Activated CD8-positive, alpha-beta memory T cell treated with anti-CD3 and anti-CD28 coated beads, Interleukin-2, amount 50 U/mL, for 24 hours (primary cell): Measurements from ENCODE around the gene MYOF.
"Not testable (repeated sequence)": the region's sequence is repeated elsewhere in the genome, so short reads cannot be mapped to it uniquely, and the experiment has no call there.

Experiments
- DNase-seq: peaks from one replicate; pipeline ENCODE4 v3.0.0-alpha.2; 2020; ENCODE audit errors: extremely low read depth

The MYOF gene

GRCh38 chr10:93476756-93477155 lies 5.4 kb downstream of the MYOF start:
- DNase-seq: no peak

- DNase-seq: no peak
Observed at GRCh38 chr10:93475871-93476270, 6.3 kb downstream of the MYOF start.

DNA sequence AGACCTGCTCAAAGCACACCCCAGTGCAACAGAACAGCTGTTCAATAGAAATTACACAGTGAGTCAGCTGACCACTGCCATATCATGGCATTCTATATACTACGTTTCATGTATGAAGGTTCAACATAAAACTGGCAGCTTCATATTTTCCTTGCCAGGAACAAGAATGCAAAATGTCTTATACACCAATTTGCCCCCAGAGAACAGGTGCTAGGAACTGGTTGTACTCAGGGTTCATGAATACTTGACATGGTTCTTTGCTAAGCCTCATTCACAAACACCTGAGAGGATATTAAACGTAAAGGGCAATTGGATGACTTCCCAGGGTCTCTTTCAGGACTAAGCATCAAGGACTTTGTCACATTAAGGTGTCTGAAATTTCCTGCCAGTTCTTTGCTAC lies 6.9 kb downstream of the MYOF start:
- no peak for DNase-seq

GRCh38 chr10:93473804-93474472 lies 8.2 kb downstream of the MYOF start:
- no peak for DNase-seq

DNA sequence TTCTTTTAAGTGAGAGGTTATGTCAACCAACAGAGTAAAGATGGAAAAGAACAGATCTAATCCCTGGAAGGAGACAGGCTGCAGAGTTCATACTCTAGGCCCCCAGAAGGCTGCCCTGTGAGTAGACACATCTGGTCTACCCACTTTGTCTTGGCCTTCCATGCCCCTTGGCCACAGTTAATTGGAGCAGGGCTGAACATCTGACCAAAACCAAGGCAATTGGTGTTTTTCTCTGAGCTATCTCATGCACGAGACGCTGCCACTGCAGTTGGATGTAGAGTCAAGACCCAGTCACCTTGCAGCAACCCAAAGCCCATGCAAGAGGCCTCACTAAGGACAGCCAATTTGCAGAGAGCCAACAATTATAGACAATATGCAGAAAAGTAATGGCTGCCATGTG lies 9.0 kb downstream of the MYOF start:
- DNase-seq: no peak

DNA sequence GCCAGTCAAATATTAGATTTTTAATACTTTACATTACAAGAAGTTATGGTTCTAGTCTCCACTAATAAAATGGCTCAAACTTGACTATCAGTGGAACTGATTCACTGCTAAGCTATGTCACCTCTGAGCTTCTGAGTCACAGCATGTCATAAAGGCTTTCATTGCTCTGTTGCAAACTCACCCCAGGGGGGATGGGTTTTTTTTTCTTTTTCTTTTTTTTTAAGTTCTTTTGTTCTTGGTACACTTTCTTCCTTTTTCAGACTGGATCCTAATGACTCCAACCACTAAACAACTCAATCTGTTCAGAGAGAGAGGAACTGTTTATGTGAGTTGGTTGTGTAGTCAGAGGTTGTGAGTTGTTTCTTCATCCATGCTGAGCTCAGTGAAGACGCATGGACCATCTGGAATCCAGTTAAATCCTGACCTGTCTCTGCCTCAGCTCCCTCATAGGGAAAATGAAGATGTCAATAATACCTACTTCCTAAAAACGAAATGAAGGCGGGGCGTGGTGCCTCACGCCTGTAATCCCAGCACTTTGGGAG lies 11.0 kb downstream of the MYOF start:
- no peak for DNase-seq

- DNase-seq: no peak
Observed at GRCh38 chr10:93469454-93469853, 12.7 kb downstream of the MYOF start.

GRCh38 chr10:93468461-93469213 lies 13.5 kb downstream of the MYOF start:
- DNase-seq: no peak

GRCh38 chr10:93467635-93468034 lies 14.5 kb downstream of the MYOF start:
- DNase-seq: not testable (repeated sequence)

- no peak for DNase-seq
Observed at GRCh38 chr10:93465806-93466675, 16.1 kb downstream of the MYOF start.

GRCh38 chr10:93464776-93465388 lies 17.3 kb downstream of the MYOF start:
- no peak for DNase-seq

GRCh38 chr10:93463723-93464476 lies 18.2 kb downstream of the MYOF start:
- no peak for DNase-seq

DNA sequence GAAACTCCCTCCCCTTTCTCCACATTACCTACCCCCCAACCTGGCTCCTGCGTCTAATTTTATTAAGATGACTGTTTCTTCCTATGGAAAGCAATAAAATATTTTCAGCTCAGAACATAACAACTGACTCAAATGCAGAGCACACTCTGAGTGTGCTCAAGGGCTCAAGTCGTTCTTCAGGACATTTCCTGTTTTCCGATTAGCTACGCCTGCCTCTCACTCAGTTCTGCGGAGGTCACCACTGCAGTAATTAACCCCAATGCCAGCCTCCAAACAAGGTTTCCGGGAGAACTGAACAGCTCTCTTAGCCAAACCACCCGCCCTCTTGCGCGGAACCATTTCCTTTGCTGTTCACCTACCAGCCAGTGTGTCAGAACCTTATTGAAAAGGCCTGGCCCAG lies 19.3 kb downstream of the MYOF start:
- no peak for DNase-seq

DNA sequence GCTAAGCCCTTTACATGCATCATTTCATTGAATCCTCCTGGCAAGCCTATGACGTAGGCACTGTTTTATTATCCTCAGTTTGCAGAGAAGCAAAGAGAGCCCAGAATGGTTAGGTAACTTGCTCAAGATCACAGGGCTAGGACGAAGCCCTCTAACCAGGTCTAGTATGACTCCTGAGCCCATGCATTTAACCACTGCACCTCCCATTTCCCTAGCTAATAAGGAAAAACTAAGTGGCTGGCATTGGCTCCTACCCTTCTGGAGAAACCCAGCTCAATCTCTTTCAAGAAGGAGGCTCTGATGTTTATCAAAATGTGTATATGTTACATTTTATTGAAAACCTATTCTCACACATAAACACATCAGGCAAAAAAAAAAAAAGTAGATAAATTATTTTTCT lies 19.8 kb downstream of the MYOF start:
- DNase-seq: no peak

DNA sequence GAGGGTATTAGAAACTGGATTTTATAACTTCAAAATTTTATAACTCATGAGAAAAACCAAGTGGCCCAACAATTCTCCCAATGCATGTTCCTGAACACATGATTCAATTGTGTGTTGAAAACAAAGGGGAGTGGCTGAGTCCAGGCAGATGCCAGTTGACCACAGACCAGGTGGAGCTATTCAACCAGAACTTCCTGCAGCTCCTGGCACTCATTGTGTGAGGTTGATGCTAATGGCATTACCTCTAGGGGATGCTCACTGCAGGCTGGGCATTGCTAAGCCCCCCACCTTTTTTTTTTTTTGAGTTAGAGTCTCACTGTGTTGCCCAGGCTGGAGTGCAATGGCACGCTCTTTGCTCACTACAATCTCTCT lies 20.3 kb downstream of the MYOF start:
- no peak for DNase-seq

- DNase-seq: no peak
Observed at GRCh38 chr10:93461109-93461806, 20.9 kb downstream of the MYOF start.

- no peak for DNase-seq
Observed at GRCh38 chr10:93459466-93459865, 22.7 kb downstream of the MYOF start.

DNA sequence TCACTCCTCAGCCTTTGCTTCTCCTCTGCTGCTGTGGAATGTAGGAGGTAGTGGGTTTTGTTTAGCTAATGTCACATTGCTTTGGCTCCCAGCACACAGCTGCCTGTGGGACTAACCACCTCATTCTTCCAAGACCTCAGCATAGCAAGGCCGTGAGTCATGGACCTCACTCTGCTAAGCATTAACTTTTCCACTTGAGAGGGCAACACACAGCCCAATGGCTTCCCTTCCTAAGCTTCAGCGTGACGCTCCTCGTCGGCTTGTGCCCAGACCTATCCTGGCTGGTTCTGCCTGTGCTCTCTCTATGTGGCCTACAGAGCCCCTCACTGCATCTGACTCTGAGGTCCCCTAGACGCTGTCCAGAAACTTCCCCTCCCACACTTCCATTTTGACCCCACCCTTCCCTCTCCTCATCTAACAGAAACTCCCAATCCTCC lies 23.3 kb downstream of the MYOF start:
- no peak for DNase-seq

DNA sequence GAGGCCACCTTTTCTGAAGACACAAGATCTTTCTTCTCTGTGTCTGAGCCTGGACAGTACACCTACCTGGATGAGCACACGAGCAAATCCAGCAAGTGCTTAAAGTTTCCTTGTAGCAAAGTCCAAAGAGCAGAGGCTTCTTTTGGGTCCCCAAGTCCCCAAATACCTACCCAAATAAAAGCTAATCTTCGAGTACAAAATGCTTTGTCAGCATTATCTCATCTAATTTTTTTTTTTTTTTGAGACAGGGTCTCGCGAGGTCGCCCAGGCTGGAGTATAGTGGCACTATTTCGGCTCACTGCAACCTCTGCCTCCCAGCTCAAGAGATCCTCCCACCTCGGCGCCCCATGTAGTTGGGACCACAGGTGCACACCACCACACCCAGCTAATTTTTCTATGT lies 24.6 kb downstream of the MYOF start:
- DNase-seq: no peak

DNA sequence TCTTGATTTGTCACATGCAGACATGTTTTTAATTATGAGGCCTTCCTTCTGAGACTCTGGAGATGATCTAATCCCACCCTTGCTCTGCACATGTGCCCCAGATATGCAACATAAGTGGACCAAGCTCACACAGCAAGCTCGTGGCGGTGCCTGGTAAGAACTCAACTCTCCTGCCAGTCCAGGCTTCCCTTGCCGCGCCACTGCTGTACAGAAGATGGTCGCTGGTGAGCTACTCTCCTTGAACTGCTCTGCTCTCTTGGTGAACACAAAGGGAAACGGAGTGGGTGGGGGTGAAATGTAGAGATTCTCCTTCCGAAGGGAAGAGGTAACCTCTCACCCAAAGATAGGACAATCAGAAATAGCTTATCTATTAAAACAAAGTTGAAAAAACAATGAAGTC lies 25.7 kb downstream of the MYOF start:
- no peak for DNase-seq

DNA sequence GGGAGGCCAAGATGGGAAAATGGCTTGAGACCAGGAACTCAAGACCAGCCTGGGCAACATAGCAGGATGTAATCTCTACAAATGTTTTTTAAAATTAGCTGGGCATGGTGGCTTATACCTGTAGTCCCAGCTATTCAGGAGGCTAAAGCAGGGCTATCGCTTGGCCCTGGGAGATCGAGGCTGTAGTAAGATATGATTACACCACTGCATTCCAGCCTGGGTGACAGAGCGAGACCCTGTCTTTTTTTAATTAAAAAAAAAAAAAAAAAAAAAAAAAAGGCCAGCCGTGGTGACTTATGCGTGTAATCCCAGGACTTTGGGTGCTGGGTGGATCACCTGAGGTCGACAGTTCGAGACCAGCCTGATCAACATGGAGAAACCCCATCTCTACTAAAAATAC lies 27.4 kb downstream of the MYOF start:
- DNase-seq: no peak
